Neural cell (in vitro differentiated cells): ENCODE data around the gene PRKG1. TPM values are rescaled to one million over a fixed set of nuclear protein-coding genes. Genes with fewer than 3 reads are reported as not detected.

Source experiments
- H2AFZ ChIP-seq: fragments of 200-600, 300-800 bp; sonication (generic), shearing (Covaris generic); 2 replicates; pipeline ENCODE4 v1.6.0; 2014; ENCODE audit warnings: low read depth, mild to moderate bottlenecking, antibody characterized with exemption, low read length, moderate library complexity
- H3F3A ChIP-seq: fragments of 200-600 bp; shearing (Covaris generic); 2 replicates; pipeline ENCODE4 v1.6.1; 2016; ENCODE audit warnings: mild to moderate bottlenecking, moderate library complexity, mixed read lengths, antibody characterized with exemption, low read length; ENCODE audit not compliant: insufficient read depth, poor library complexity, severe bottlenecking
- H3K27ac ChIP-seq: fragments of 200-600, 300-800 bp; sonication (generic), shearing (Covaris generic); 2 replicates; pipeline ENCODE4 v1.5.1; 2014; ENCODE audit warnings: mild to moderate bottlenecking, low read length, moderate library complexity
- H3K27me3 ChIP-seq: fragments of 300-800, 200-600 bp; sonication (generic), shearing (Covaris generic); 2 replicates; pipeline ENCODE4 v1.6.0; 2014; ENCODE audit warnings: mild to moderate bottlenecking, low read depth, low read length, moderate library complexity; ENCODE audit not compliant: insufficient read depth
- H3K36me3 ChIP-seq: fragments of 300-800, 200-600 bp; sonication (generic), shearing (Covaris generic); 2 replicates; pipeline ENCODE4 v1.5.1; 2014; ENCODE audit warnings: mild to moderate bottlenecking, antibody characterized with exemption, low read length, moderate library complexity; ENCODE audit not compliant: insufficient read depth
- H3K4me2 ChIP-seq: fragments of 300-800, 200-600 bp; sonication (generic), shearing (Covaris generic); 2 replicates; pipeline ENCODE4 v1.6.0; 2014; ENCODE audit warnings: mild to moderate bottlenecking, low read length
- H3K4me3 ChIP-seq: fragments of 300-800, 200-600 bp; sonication (generic), shearing (Covaris generic); 2 replicates; pipeline ENCODE4 v1.5.1; 2014; ENCODE audit warnings: mild to moderate bottlenecking, low read length, moderate library complexity
- H3K79me2 ChIP-seq: fragments of 200-600 bp; shearing (Covaris generic); replicated peaks from 2 replicates; pipeline ENCODE4 v1.6.0; 2014; ENCODE audit warnings: mild to moderate bottlenecking, low read length, moderate library complexity; ENCODE audit not compliant: insufficient read depth
- H3K9ac ChIP-seq: fragments of 300-800, 200-600 bp; sonication (generic), shearing (Covaris generic); 2 replicates; pipeline ENCODE4 v1.6.1; 2016; ENCODE audit warnings: mild to moderate bottlenecking, low read length, mixed read lengths
- H3K9me2 ChIP-seq: fragments of 200-600 bp; shearing (Covaris generic); 2 replicates; pipeline ENCODE4 v1.6.1; 2016; ENCODE audit warnings: mild to moderate bottlenecking, low read length, mixed read lengths; ENCODE audit not compliant: insufficient read depth
- H3K9me3 ChIP-seq: fragments of 200-600, 300-800 bp; sonication (generic), shearing (Covaris generic); 2 replicates; pipeline ENCODE4 v1.6.1; 2016; ENCODE audit warnings: mild to moderate bottlenecking, mixed run types, low read length, moderate library complexity, mixed read lengths
- H4K20me1 ChIP-seq: fragments of 200-600 bp; shearing (Covaris generic); 2 replicates; pipeline ENCODE4 v1.6.1; 2016; ENCODE audit warnings: mild to moderate bottlenecking, mixed run types; ENCODE audit not compliant: insufficient read depth
- CTCF ChIP-seq: fragments of 450-650 bp; IDR thresholded peaks from 2 replicates; pipeline ENCODE4 v1.5.1; 2014; ENCODE audit warnings: antibody characterized with exemption, mild to moderate bottlenecking, moderate library complexity; ENCODE audit not compliant: poor library complexity, severe bottlenecking
- EP300 ChIP-seq: fragments of 450-650 bp; conservative IDR thresholded peaks from 2 replicates; pipeline ENCODE4 v1.6.1; 2014; ENCODE audit warnings: antibody characterized with exemption, mild to moderate bottlenecking, moderate library complexity; ENCODE audit not compliant: poor library complexity, severe bottlenecking
- EZH2 ChIP-seq: fragments of 200-600, 300-800 bp; shearing (Covaris generic), sonication (generic); IDR thresholded peaks from 2 replicates; pipeline ENCODE4 v1.6.1; 2014; ENCODE audit warnings: antibody characterized with exemption, low read length, borderline replicate concordance, mild to moderate bottlenecking; ENCODE audit not compliant: insufficient read depth, poor library complexity, severe bottlenecking
- MXI1 ChIP-seq: fragments of 450-650 bp; conservative IDR thresholded peaks from 2 replicates; pipeline ENCODE4 v1.6.1; 2014; ENCODE audit warnings: antibody characterized with exemption, mild to moderate bottlenecking; ENCODE audit not compliant: poor library complexity, severe bottlenecking
- POLR2AphosphoS5 ChIP-seq: IDR thresholded peaks from 2 replicates; pipeline ENCODE4 v1.6.1; 2012
- RAD21 ChIP-seq: fragments of 450-650 bp; conservative IDR thresholded peaks from 2 replicates; pipeline ENCODE4 v1.6.1; 2014; ENCODE audit warnings: antibody characterized with exemption, mild to moderate bottlenecking, moderate library complexity
- REST ChIP-seq: IDR thresholded peaks from 2 replicates; pipeline ENCODE4 v1.6.1; 2012; ENCODE audit warnings: borderline replicate concordance
- SMC3 ChIP-seq: fragments of 450-650 bp; conservative IDR thresholded peaks from 2 replicates; pipeline ENCODE4 v1.6.1; 2014; ENCODE audit warnings: antibody characterized with exemption, mild to moderate bottlenecking, moderate library complexity; ENCODE audit not compliant: poor library complexity
- TAF1 ChIP-seq: IDR thresholded peaks from 2 replicates; pipeline ENCODE4 v1.6.1; 2012; ENCODE audit warnings: low read depth
- polyA plus RNA-seq: library from polyadenylated mRNA; depleted of rRNA; stranded (reverse); fragments of >200 nt; gene quantifications from 2 replicates; pipeline ENCODE4 v1.2.3, GENCODE V29; 2014

Gene PRKG1
- polyA plus RNA-seq, 1 donor from 2014 or later, result 2.2 TPM

- Histone ChIP-seq H3K4me2 (no peak overlapping the region), H3K27ac (no peak overlapping the region), H3K27me3 (peaks cover 14% of the 10 kb centered on the region), H3K79me2 (no peaks in the 10 kb centered on the region), H3K9ac (no peak overlapping the region), H2AFZ (no peak overlapping the region), H3K9me3 (no peaks in the 10 kb centered on the region), H3K36me3 (no peaks in the 10 kb centered on the region), H4K20me1 (no peaks in the 10 kb centered on the region), H3F3A (peaks cover 6% of the 10 kb centered on the region), H3K9me2 (no peaks in the 10 kb centered on the region), H3K4me3 (no peak overlapping the region)
- TF ChIP-seq SMC3 (no peak), EP300 (no peak), POLR2AphosphoS5 (no peak), EZH2 (no peak), TAF1 (no peak), CTCF (no peak), REST (no peak), RAD21 (no peak), MXI1 (no peak)
Observed at GRCh38 chr10:51077074-51077473, 2.8 kb downstream of the PRKG1 start.

- H3K79me2 ChIP-seq, result no peaks in the 10 kb centered on the region
Observed at GRCh38 chr10:51077507-51077906, 3.2 kb downstream of the PRKG1 start.

More at GRCh38 chr10:51077507-51077906, 3.2 kb downstream of the PRKG1 start:
- no peak overlapping the region for H3K9ac ChIP-seq
- no peaks in the 10 kb centered on the region for H3K36me3 ChIP-seq
- no peaks in the 10 kb centered on the region for H3K9me2 ChIP-seq
- H3K27me3 ChIP-seq, result peaks cover 14% of the 10 kb centered on the region
- H4K20me1 ChIP-seq, result no peaks in the 10 kb centered on the region
- TF ChIP-seq POLR2AphosphoS5, result no peak
- no peak for TF ChIP-seq CTCF
- no peak for TF ChIP-seq EP300
- TF ChIP-seq MXI1, result no peak
- no peak for TF ChIP-seq EZH2
- no peak for TF ChIP-seq REST
- no peak for TF ChIP-seq RAD21
- TF ChIP-seq TAF1, result no peak
- no peak for TF ChIP-seq SMC3
- H3K4me2 ChIP-seq, result no peak overlapping the region
- no peak overlapping the region for H3K27ac ChIP-seq
- no peaks in the 10 kb centered on the region for H3K9me3 ChIP-seq
- peaks cover 6% of the 10 kb centered on the region for H3F3A ChIP-seq
- no peak overlapping the region for H3K4me3 ChIP-seq
- no peak overlapping the region for H2AFZ ChIP-seq
